ENCODE data around the gene COL4A4. TPM values are rescaled to one million over a fixed set of nuclear protein-coding genes. Genes with fewer than 3 reads are reported as not detected.

Gene COL4A4
- 0.22 and 0.25 TPM in 2 replicates for total RNA-seq (2012; rRNA removed)

DNA sequence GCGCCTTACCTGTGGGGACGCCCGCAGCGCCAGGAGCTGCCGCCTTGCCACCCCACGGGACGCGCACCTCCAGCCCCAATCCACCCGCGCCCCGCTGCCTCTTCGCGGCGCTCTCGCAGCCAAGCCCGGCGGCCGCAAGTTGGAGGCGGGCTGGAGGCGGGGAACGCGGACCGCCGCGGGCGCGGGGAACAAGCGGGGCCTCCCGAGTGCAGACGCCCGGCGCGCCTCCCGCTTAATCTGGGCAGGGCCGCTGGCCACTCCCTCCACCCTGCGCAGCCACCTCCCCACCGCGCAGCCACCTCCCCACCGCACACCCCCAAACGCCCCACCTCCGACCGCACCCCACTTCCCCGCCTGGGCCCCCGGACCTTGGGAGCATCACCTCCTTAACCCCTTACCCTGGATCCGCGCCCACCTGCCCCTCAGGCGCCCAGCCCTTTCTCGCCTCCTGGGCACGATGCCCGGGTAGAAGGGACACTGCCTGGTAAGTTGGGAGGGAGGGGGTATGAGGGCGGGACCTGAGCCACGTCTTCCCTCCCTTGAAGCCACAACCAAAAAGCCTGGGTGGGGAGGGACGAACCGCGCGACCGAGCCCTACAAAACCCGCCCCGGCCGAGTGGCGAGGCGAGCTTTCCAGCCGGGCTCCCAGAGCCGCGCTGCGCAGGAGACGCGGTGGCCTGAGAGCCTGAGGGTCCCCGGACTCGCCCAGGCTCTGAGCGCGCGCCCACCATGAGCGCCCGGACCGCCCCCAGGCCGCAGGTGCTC, at the start of gene COL4A4, which contains the start of gene COL4A3:
Gene COL4A4, minus strand, starts transcription at position 208 of the 765 bp plus-strand sequence. CDS start 16,722 bp downstream, outside the sequence.
Gene COL4A3, plus strand, starts transcription at position 627 of the 765 bp plus-strand sequence. Its CDS starts 103 bp downstream, at position 730.
- Histone ChIP-seq H3K27me3 (ENCODE audit: control insufficient read depth, insufficient read depth, low read length) (peaks cover 10% of the 10 kb centered on the region), H3K36me3 (ENCODE audit: insufficient read depth, low read length) (no peaks in the 10 kb centered on the region), H3K4me2 (ENCODE audit: low read length) (peak within 1 kb of the TSS; percentile 90), H3K4me3 (ENCODE audit: low read length) (peak within 1 kb of the TSS; percentile 79), H3K9ac (ENCODE audit: low read depth, low read length) (peak within 1 kb of the TSS; percentile 63), H3K9me3 (replicated peaks; ENCODE audit: low read length) (no peaks in the 10 kb centered on the region), H3K4me1 (ENCODE audit: control insufficient read depth, insufficient read depth, low read length) (peaks cover 14% of the 10 kb centered on the region)

DNA sequence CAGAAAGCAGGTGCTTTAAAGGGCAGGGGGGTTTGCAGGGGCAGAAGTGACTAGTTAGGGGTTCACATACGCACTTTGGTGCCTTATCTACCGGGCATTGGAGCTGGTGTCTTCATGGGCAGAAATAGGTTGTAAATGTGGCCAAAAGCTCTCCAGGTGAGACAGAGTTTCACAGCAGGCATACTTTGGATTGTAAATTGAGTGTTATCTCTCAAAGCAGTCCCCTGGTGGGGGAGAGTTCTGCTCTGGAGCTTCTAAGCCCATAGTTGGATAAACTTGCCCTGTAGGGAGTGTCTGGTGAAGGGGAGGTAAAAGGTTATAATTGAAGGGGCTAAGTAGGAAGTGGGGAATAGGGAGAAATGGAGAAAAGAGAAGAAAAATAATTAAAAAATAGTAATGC, 43.6 kb upstream of the COL4A4 start:
- H3K9me3 ChIP-seq (replicated peaks; ENCODE audit: low read length): no peaks in the 10 kb centered on the region
- H3K4me3 ChIP-seq (ENCODE audit: low read length): no peak overlapping the region
- H3K36me3 ChIP-seq (ENCODE audit: insufficient read depth, low read length): no peaks in the 10 kb centered on the region
- H3K27me3 ChIP-seq (ENCODE audit: control insufficient read depth, insufficient read depth, low read length): no peaks in the 10 kb centered on the region
- no peak overlapping the region for H3K9ac ChIP-seq (ENCODE audit: low read depth, low read length)
- no peaks in the 10 kb centered on the region for H3K4me1 ChIP-seq (ENCODE audit: control insufficient read depth, insufficient read depth, low read length)
- H3K4me2 ChIP-seq (ENCODE audit: low read length): no peak overlapping the region

DNA sequence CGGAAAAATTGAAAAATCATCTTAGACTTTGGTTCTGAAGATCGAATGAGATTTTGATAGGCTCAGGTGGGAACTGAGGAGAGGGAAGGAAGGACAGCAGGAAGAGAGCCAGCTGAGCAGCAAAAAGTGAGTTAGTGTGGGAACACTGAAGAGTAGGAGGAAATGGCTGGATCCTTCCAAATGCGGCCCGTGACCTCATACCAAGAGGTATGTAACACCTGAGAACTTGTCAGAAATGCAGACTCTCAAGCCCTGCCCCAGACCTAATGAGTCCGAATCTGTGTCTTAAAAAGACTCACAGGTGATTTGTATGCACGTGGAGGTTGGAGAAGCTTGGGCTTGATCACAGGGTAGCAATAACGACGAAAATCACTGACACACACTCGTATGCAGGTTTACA, 42.4 kb upstream of the COL4A4 start:
- Histone ChIP-seq H3K4me1 (ENCODE audit: control insufficient read depth, insufficient read depth, low read length) (no peaks in the 10 kb centered on the region), H3K4me3 (ENCODE audit: low read length) (no peak overlapping the region), H3K27me3 (ENCODE audit: control insufficient read depth, insufficient read depth, low read length) (no peaks in the 10 kb centered on the region), H3K9me3 (replicated peaks; ENCODE audit: low read length) (no peaks in the 10 kb centered on the region), H3K4me2 (ENCODE audit: low read length) (no peak overlapping the region), H3K36me3 (ENCODE audit: insufficient read depth, low read length) (no peaks in the 10 kb centered on the region), H3K9ac (ENCODE audit: low read depth, low read length) (no peak overlapping the region)

DNA sequence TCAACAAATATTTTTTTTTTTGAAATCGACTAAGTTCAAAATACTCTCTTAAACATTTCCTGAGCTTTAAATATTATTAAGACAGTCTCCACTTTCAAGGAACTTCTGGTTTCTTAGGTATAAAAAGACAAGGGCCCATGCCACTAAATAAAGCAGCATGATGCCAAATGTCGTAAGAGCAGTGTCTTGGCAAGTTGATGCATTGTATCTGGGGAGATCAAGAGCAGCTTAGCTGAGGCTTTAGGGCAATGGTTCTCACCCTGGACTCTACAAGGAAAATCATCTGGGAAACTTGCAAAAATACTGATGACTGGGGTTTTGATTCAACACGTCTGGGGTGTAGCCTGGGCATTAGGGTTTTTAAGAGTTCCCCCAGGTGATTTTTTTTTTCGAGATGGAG, 41.7 kb upstream of the COL4A4 start:
- H3K9ac ChIP-seq (ENCODE audit: low read depth, low read length): no peak overlapping the region
- no peaks in the 10 kb centered on the region for H3K27me3 ChIP-seq (ENCODE audit: control insufficient read depth, insufficient read depth, low read length)
- no peak overlapping the region for H3K4me2 ChIP-seq (ENCODE audit: low read length)
- no peaks in the 10 kb centered on the region for H3K9me3 ChIP-seq (replicated peaks; ENCODE audit: low read length)
- H3K4me3 ChIP-seq (ENCODE audit: low read length): no peak overlapping the region
- no peaks in the 10 kb centered on the region for H3K36me3 ChIP-seq (ENCODE audit: insufficient read depth, low read length)
- H3K4me1 ChIP-seq (ENCODE audit: control insufficient read depth, insufficient read depth, low read length): no peaks in the 10 kb centered on the region

DNA sequence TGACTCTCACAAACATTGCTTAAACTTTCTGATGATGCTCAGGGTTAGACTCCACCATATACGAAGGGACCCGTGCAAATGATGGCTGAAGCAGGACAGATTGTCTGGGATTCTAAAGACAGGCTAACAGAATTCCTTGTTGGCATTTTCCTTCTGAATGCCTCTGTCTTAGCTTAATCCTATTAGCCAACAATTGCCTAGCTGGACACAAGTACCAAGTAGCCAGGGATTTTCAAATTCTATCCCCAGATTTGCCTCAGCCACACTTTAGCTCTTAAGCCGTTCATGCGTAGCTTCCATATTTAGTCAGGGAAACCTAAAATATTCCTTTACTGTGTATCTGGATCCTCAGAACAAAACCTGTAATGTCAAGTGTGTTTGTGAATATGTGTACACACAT, 40.4 kb upstream of the COL4A4 start:
- Histone ChIP-seq H3K4me3 (ENCODE audit: low read length) (no peak overlapping the region), H3K4me2 (ENCODE audit: low read length) (no peak overlapping the region), H3K36me3 (ENCODE audit: insufficient read depth, low read length) (no peaks in the 10 kb centered on the region), H3K9me3 (replicated peaks; ENCODE audit: low read length) (no peaks in the 10 kb centered on the region), H3K9ac (ENCODE audit: low read depth, low read length) (no peak overlapping the region), H3K27me3 (ENCODE audit: control insufficient read depth, insufficient read depth, low read length) (no peaks in the 10 kb centered on the region), H3K4me1 (ENCODE audit: control insufficient read depth, insufficient read depth, low read length) (no peaks in the 10 kb centered on the region)

DNA sequence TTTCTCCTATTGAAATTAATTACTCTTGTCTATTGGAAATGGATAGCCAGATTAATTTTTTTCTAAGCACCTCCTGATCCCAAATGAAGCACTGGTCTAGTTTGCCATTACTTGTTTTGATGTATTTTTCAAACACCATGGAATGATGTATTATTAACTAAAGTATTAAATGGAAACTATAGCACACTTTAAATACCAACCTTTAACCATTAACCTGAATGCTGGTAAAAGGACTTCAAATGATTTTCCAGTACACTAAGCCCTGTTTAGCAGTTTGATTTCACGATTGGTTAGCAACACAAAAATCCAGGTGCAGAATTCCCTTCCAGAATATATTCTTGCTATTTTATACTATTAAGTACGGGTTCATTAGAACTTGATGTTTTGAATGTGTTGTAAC, 37.8 kb upstream of the COL4A4 start:
- Histone ChIP-seq H3K27me3 (ENCODE audit: control insufficient read depth, insufficient read depth, low read length) (no peaks in the 10 kb centered on the region), H3K4me3 (ENCODE audit: low read length) (no peak overlapping the region), H3K9ac (ENCODE audit: low read depth, low read length) (no peak overlapping the region), H3K36me3 (ENCODE audit: insufficient read depth, low read length) (no peaks in the 10 kb centered on the region), H3K4me2 (ENCODE audit: low read length) (no peak overlapping the region), H3K9me3 (replicated peaks; ENCODE audit: low read length) (no peaks in the 10 kb centered on the region), H3K4me1 (ENCODE audit: control insufficient read depth, insufficient read depth, low read length) (no peaks in the 10 kb centered on the region)

DNA sequence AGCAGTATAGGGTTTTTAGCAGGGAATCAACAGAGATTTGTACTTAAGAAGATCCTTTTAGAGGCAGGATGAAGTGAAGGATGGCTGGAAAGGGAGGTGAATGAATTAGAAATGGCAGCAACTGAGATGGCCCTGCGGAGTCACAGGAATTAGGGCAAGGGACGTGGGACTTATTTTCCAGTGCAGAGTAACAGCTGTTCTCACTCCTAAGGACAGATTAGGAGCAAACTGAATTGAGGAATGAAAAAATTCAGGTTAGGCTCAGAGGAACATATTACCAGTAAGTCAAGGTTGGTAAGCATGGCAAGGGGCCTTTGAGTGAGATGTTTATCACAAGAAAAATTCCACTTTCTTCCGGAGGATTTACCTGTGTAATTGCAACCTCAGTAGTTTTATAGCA, 34.9 kb upstream of the COL4A4 start:
- Histone ChIP-seq H3K4me1 (ENCODE audit: control insufficient read depth, insufficient read depth, low read length) (no peaks in the 10 kb centered on the region), H3K36me3 (ENCODE audit: insufficient read depth, low read length) (no peaks in the 10 kb centered on the region), H3K27me3 (ENCODE audit: control insufficient read depth, insufficient read depth, low read length) (no peaks in the 10 kb centered on the region), H3K9ac (ENCODE audit: low read depth, low read length) (no peak overlapping the region), H3K9me3 (replicated peaks; ENCODE audit: low read length) (no peaks in the 10 kb centered on the region), H3K4me2 (ENCODE audit: low read length) (no peak overlapping the region), H3K4me3 (ENCODE audit: low read length) (no peak overlapping the region)

DNA sequence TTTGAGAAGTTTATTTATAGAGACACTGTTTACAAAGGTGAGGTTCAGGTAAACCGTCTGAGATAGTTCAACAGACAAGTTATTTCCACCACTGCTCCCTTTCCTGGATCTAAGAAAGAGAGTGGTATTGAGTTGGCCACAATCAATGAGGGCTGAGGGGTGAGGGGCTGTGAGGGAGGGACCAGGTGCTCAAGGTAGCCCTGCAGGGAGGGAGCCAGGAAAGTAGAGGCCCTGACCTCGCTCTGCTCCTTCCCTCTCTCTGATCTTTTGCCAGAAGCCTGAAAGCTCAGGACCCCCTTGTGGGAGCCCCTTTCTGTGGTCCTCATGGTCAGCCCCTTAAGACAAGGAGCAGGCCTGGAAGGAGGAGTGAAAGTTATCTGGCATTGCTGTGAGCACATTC, 30.2 kb upstream of the COL4A4 start:
- no peak overlapping the region for H3K4me2 ChIP-seq (ENCODE audit: low read length)
- no peaks in the 10 kb centered on the region for H3K36me3 ChIP-seq (ENCODE audit: insufficient read depth, low read length)
- H3K9ac ChIP-seq (ENCODE audit: low read depth, low read length): no peak overlapping the region
- no peaks in the 10 kb centered on the region for H3K27me3 ChIP-seq (ENCODE audit: control insufficient read depth, insufficient read depth, low read length)
- no peaks in the 10 kb centered on the region for H3K9me3 ChIP-seq (replicated peaks; ENCODE audit: low read length)
- H3K4me1 ChIP-seq (ENCODE audit: control insufficient read depth, insufficient read depth, low read length): peaks cover 16% of the 10 kb centered on the region
- no peak overlapping the region for H3K4me3 ChIP-seq (ENCODE audit: low read length)

DNA sequence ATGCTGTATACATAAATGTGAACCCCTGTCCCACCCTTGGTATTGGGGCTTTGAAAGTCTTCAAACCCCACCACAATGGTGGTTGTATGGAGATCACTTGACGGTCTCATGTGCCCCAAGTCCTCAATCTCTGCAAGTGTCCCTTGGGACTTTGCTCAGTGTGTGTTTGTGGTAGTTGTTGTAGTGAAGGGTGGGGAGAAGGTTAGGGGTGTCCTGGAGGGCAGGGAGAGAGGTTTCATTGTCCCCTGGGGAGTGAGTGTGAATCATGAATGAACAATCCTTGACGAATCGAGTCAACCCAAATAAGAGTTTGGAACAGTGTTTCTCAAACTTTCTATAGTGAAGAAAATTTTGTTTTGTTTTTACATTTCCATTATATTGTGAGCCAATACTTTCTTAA, 28.5 kb upstream of the COL4A4 start:
- no peak overlapping the region for H3K4me2 ChIP-seq (ENCODE audit: low read length)
- no peak overlapping the region for H3K9ac ChIP-seq (ENCODE audit: low read depth, low read length)
- H3K9me3 ChIP-seq (replicated peaks; ENCODE audit: low read length): no peaks in the 10 kb centered on the region
- peaks cover 34% of the 10 kb centered on the region for H3K4me1 ChIP-seq (ENCODE audit: control insufficient read depth, insufficient read depth, low read length)
- no peaks in the 10 kb centered on the region for H3K27me3 ChIP-seq (ENCODE audit: control insufficient read depth, insufficient read depth, low read length)
- H3K36me3 ChIP-seq (ENCODE audit: insufficient read depth, low read length): no peaks in the 10 kb centered on the region
- no peak overlapping the region for H3K4me3 ChIP-seq (ENCODE audit: low read length)

DNA sequence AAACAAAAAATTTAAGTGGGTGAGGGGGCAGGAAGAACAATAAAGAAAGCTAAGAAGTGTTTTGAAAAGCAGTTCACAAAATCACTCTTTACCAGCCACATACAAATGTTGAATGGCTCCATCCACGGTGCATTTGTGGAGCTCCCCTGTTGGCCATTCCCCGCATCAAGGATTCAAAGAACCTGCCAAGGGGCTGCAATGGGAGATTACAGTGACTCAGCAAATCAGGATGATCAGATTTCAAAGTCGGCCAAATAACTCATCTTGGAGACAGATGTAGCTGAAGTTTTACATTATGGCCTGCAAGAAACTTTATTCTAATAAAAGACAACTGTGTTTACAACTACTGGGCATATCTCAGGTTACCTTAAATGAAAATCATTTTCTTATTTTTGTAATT, 27.4 kb upstream of the COL4A4 start:
- no peak overlapping the region for H3K4me2 ChIP-seq (ENCODE audit: low read length)
- H3K4me3 ChIP-seq (ENCODE audit: low read length): no peak overlapping the region
- H3K9me3 ChIP-seq (replicated peaks; ENCODE audit: low read length): no peaks in the 10 kb centered on the region
- H3K9ac ChIP-seq (ENCODE audit: low read depth, low read length): no peak overlapping the region
- peaks cover 41% of the 10 kb centered on the region for H3K4me1 ChIP-seq (ENCODE audit: control insufficient read depth, insufficient read depth, low read length)
- H3K36me3 ChIP-seq (ENCODE audit: insufficient read depth, low read length): no peaks in the 10 kb centered on the region
- no peaks in the 10 kb centered on the region for H3K27me3 ChIP-seq (ENCODE audit: control insufficient read depth, insufficient read depth, low read length)

DNA sequence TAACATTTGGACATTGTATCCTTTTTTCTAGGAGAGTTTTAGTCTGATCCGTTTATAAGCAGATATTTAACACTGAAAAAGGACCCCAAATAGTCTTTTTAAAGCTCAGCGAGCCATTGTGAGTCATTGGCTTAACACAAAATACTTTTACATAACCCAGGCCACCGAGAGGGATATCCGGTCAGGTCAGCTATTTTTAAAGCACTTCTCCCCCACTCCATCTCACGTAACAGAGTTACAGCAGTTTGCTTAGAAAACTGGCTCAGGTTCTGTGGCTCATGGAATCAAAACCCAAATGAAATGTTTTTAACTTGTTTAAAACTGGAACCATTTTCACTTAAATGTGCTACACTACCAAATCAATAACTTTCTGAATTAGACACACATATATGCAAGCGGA, 24.3 kb upstream of the COL4A4 start:
- H3K9ac ChIP-seq (ENCODE audit: low read depth, low read length): peak overlapping the region; percentile 25
- H3K4me2 ChIP-seq (ENCODE audit: low read length): peak overlapping the region; percentile 61
- H3K4me3 ChIP-seq (ENCODE audit: low read length): no peak overlapping the region
- no peaks in the 10 kb centered on the region for H3K36me3 ChIP-seq (ENCODE audit: insufficient read depth, low read length)
- no peaks in the 10 kb centered on the region for H3K9me3 ChIP-seq (replicated peaks; ENCODE audit: low read length)
- peaks cover 41% of the 10 kb centered on the region for H3K4me1 ChIP-seq (ENCODE audit: control insufficient read depth, insufficient read depth, low read length)
- no peaks in the 10 kb centered on the region for H3K27me3 ChIP-seq (ENCODE audit: control insufficient read depth, insufficient read depth, low read length)

DNA sequence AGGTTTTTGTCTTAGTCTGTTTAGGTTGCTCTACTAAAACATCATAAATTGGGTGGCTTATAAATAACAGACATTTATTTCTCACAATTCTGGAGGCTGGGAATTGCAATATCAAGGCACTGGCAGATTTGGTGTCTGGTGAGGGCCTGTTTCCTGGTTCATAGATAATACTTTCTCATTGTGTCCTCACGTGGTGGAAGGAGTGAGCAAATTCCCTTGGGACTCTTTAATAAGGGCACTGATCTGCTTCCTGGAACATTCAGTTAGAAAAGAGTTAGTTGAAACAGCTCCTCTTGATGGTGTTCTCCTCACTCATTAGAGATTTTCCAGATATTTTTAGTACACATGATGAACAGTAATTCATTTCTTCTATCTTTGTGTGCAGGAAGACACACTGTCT, 22.7 kb upstream of the COL4A4 start:
- no peaks in the 10 kb centered on the region for H3K9me3 ChIP-seq (replicated peaks; ENCODE audit: low read length)
- H3K9ac ChIP-seq (ENCODE audit: low read depth, low read length): no peak overlapping the region
- H3K4me3 ChIP-seq (ENCODE audit: low read length): no peak overlapping the region
- H3K4me2 ChIP-seq (ENCODE audit: low read length): no peak overlapping the region
- H3K4me1 ChIP-seq (ENCODE audit: control insufficient read depth, insufficient read depth, low read length): peaks cover 33% of the 10 kb centered on the region
- H3K36me3 ChIP-seq (ENCODE audit: insufficient read depth, low read length): no peaks in the 10 kb centered on the region
- no peaks in the 10 kb centered on the region for H3K27me3 ChIP-seq (ENCODE audit: control insufficient read depth, insufficient read depth, low read length)
